PC-9 (cell line): ENCODE measurements around the gene HJV. TPM values are rescaled to one million over a fixed set of nuclear protein-coding genes. Genes with fewer than 3 reads are reported as not detected.

Source experiments
- BruUV-seq: library from RNA; stranded (reverse); fragments of 400-500 nt; replicated peaks from 2 replicates; lab custom pipeline; 2021; lab: Mats Ljungman, UMichigan
- CTCF ChIA-PET: fragments of 300-600 bp; sonication (Branson Sonifier 250); formaldehyde crosslinking; loops from one replicate; lab custom pipeline; 2022; ENCODE audit warnings: antibody characterized with exemption; lab: Charles Lee
- POLR2A ChIA-PET: fragments of 300-600 bp; sonication (Branson Sonifier 250); formaldehyde crosslinking; loops from one replicate; lab custom pipeline; 2022; ENCODE audit warnings: antibody characterized with exemption; ENCODE audit not compliant: unreplicated experiment; lab: Charles Lee
- DNase-seq, 2 experiments: peaks; one replicate each; pipeline versions ENCODE4 v3.0.0 to v3.0.0-alpha.2; 2015 to 2022; ENCODE audit warnings: mixed read lengths in 1 of 2
- H2AFZ ChIP-seq: fragments of 200-600 bp; sonication (generic); 2 replicates; pipeline ENCODE4 v1.8.1; 2017; ENCODE audit warnings: antibody characterized with exemption
- H3F3A ChIP-seq: fragments of 200-600 bp; sonication (generic); 2 replicates; pipeline ENCODE4 v1.8.1; 2017; ENCODE audit warnings: antibody characterized with exemption, mild to moderate bottlenecking, low read depth; ENCODE audit not compliant: insufficient read depth
- H3K27ac ChIP-seq: fragments of 200-600 bp; sonication (generic); 2 replicates; pipeline ENCODE4 v1.6.1; 2016; ENCODE audit warnings: mixed run types
- H3K27me3 ChIP-seq: fragments of 200-600 bp; sonication (generic); 2 replicates; pipeline ENCODE4 v1.6.1; 2016; ENCODE audit warnings: low read depth, mixed run types; ENCODE audit not compliant: insufficient read depth
- H3K36me3 ChIP-seq: fragments of 200-600 bp; sonication (generic); 2 replicates; pipeline ENCODE4 v1.6.1; 2016; ENCODE audit warnings: low read depth, mixed run types
- H3K4me1 ChIP-seq: fragments of 200-600 bp; sonication (generic); replicated peaks from 2 replicates; pipeline ENCODE4 v1.6.1; 2016; ENCODE audit warnings: mixed run types; ENCODE audit not compliant: insufficient read depth
- H3K4me2 ChIP-seq: fragments of 200-600 bp; sonication (generic); 2 replicates; pipeline ENCODE4 v1.6.1; 2017; ENCODE audit warnings: mixed run types
- H3K4me3 ChIP-seq: fragments of 200-600 bp; sonication (generic); 2 replicates; pipeline ENCODE4 v1.6.1; 2016; ENCODE audit warnings: mixed run types
- H3K79me2 ChIP-seq: fragments of 200-600 bp; sonication (generic); 2 replicates; pipeline ENCODE4 v1.6.1; 2017; ENCODE audit warnings: low read depth, mixed run types
- H3K9me2 ChIP-seq: fragments of 200-600 bp; sonication (generic); 2 replicates; pipeline ENCODE4 v1.8.1; 2017; ENCODE audit warnings: mild to moderate bottlenecking; ENCODE audit not compliant: insufficient read depth
- H3K9me3 ChIP-seq: fragments of 200-600 bp; sonication (generic); 2 replicates; pipeline ENCODE4 v1.8.1; 2016; ENCODE audit warnings: low read depth; ENCODE audit not compliant: insufficient read depth
- H4K20me1 ChIP-seq: fragments of 200-600 bp; sonication (generic); 2 replicates; pipeline ENCODE4 v1.8.1; 2017; ENCODE audit not compliant: insufficient read depth
- EZH2 ChIP-seq: fragments of 200-600 bp; sonication (generic); IDR thresholded peaks from 2 replicates; pipeline ENCODE4 v1.8.0; 2017; ENCODE audit warnings: antibody characterized with exemption, low read depth
- intact Hi-C: fragments of 100-400 bp; cut with micrococcal nuclease; formaldehyde crosslinking; loops from one replicate; pipeline ENCODE4 v1.10.0; 2022; ENCODE audit not compliant: unreplicated experiment
- total RNA-seq: library from RNA; stranded (reverse); gene quantifications from 2 replicates; pipeline ENCODE4 v1.2.3, GENCODE V29; 2021
- TF ChIP-seq, protein P1 (sequence below): fragments of 200-600 bp; sonication (generic); conservative IDR thresholded peaks from 2 replicates; pipeline ENCODE4 v1.6.1; 2017; ENCODE audit warnings: mixed run types, antibody characterized with exemption, mild to moderate bottlenecking, moderate library complexity

Gene HJV
- total RNA-seq, 1 experiment from 2014 or later: not detected

DNA sequence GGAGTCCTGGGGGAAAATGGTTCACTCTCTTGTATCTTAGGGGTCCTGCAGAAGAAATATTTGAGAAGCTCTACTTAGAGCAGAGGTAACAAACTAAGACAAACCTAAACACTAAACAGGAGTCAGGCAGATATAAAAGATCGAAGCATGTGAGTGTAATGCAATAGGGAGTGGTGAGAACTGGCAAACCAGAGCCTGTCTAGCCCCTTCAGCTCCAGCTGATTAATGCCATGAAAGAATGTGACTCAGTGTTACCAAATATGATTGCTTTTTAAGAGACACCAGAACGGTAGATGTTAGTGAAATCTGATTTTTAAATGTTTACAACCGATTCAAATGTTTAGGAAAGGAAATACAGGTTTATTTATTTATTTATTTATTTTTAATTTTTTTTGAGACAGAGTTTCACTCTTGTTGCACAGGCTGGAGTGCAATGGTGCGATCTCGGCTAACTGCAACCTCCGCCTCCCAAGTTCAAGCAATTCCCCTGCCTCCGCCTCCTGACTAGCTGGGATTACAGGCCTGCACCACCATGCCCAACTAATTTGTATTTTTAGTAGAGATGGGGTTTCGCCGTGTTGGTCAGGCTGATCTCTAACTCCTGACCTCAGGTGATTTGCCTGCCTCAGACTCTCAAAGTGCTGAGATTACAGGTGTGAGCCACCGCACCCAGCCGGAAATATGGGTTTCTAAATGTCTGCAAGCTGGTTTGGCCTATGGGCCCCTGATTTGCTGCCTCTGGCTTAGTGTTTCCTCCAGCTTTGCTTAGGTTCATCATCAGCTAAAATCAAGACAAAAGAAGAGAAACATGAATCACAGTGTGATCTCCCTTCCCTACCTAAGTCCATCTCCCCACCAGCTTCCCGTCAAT, 37.3 kb downstream of the HJV start:
- H3K4me1 ChIP-seq: peaks cover 53% of the 10 kb centered on the region
- 0 out of 2 replicates have a peak overlapping the region, but pooled peaks have one; percentile 57 for H3K4me2 ChIP-seq
- no peak overlapping the region for H2AFZ ChIP-seq
- H3K9me3 ChIP-seq: no peaks in the 10 kb centered on the region
- H3K79me2 ChIP-seq: no peaks in the 10 kb centered on the region
- H3K4me3 ChIP-seq: no peak overlapping the region
- no peaks in the 10 kb centered on the region for H3K36me3 ChIP-seq
- CTCF ChIA-PET: no interaction called here
- H3K27me3 ChIP-seq: no peaks in the 10 kb centered on the region
- intact Hi-C loops: no loop called here
- H4K20me1 ChIP-seq: no peaks in the 10 kb centered on the region
- no peak for DNase-seq
- H3F3A ChIP-seq: peaks cover 30% of the 10 kb centered on the region
- 0 out of 2 replicates have a peak overlapping the region, but pooled peaks have one; percentile 40 for H3K27ac ChIP-seq
- TF ChIP-seq, protein P1, sequence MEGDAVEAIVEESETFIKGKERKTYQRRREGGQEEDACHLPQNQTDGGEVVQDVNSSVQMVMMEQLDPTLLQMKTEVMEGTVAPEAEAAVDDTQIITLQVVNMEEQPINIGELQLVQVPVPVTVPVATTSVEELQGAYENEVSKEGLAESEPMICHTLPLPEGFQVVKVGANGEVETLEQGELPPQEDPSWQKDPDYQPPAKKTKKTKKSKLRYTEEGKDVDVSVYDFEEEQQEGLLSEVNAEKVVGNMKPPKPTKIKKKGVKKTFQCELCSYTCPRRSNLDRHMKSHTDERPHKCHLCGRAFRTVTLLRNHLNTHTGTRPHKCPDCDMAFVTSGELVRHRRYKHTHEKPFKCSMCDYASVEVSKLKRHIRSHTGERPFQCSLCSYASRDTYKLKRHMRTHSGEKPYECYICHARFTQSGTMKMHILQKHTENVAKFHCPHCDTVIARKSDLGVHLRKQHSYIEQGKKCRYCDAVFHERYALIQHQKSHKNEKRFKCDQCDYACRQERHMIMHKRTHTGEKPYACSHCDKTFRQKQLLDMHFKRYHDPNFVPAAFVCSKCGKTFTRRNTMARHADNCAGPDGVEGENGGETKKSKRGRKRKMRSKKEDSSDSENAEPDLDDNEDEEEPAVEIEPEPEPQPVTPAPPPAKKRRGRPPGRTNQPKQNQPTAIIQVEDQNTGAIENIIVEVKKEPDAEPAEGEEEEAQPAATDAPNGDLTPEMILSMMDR: no peak
- no peak for TF ChIP-seq EZH2
- no peaks in the 10 kb centered on the region for H3K9me2 ChIP-seq
- POLR2A ChIA-PET: no interaction called here
- BruUV-seq: no TSS peak

DNA sequence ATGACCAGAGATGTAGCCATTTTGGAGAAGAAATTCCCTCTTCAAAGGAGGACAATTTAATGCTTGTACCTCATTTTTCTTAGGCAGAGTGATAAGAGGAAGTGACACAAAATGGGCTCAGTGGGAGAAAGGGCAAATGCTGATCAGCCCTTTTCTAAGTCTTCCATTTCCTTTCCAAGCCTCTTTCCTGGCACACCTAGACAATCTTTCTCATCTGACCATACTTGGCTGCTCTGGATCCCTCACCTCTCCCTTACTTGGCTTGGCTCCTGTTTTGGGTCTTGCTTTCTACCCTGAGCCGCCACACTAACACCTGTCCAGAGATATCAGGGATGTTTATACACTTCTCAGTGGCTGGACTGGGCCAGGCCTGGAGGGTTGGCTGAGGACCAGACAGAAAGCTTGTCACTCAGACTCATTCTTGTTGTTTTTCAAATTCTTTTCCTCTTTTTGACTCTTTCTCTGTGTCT, 38.3 kb downstream of the HJV start:
- TF ChIP-seq, protein P1: no peak
- no peak for TF ChIP-seq EZH2
- peaks cover 62% of the 10 kb centered on the region for H3K4me1 ChIP-seq
- BruUV-seq: no TSS peak

DNA sequence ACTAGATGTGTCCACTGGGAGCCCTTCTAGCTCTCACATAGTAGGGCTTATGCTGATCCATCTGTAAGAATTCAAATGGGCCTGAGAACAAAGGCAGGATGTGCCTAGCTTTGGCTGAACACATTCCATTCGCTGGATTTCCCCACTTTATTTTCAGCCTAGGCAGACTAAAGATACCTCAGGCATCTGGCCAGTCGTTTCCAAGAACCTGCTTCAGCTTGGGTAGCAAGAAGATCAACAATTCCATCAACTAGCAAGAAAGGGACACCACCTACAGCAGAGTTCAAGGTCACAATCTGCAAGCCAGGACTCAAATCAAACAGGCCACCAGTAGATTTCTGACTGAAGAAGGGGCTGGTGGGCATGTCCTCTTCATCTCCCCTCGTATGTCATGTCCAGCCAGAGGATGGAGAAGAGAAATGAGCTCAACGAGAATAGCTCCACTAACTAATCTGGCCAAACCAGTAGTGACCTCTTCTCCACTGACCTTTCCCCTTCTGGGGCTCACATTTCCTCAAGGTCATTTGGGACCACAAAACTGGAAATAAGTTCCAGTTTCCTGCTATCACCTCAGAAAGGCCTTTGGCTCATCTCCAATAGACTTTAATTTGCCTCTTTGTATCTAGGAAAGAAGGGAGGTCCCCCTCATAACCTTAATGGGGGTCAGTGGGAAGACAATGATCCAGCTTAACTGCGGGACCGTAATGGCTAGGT, 39.4 kb downstream of the HJV start:
- Histone ChIP-seq H3F3A (peaks cover 46% of the 10 kb centered on the region), H3K4me2 (no peak overlapping the region), H3K9me3 (no peaks in the 10 kb centered on the region), H3K27me3 (no peaks in the 10 kb centered on the region), H4K20me1 (no peaks in the 10 kb centered on the region), H3K4me3 (no peak overlapping the region), H3K27ac (no peak overlapping the region), H3K4me1 (peaks cover 70% of the 10 kb centered on the region), H3K36me3 (no peaks in the 10 kb centered on the region), H3K9me2 (no peaks in the 10 kb centered on the region), H2AFZ (no peak overlapping the region), H3K79me2 (no peaks in the 10 kb centered on the region)
- no TSS peak for BruUV-seq
- POLR2A ChIA-PET: no interaction called here
- TF ChIP-seq EZH2: no peak
- TF ChIP-seq, protein P1: no peak
- intact Hi-C loops: no loop called here
- DNase-seq: no peak
- CTCF ChIA-PET: no interaction called here

More for the DNA sequence above, 38.3 kb downstream of the HJV start:
- H3K27me3 ChIP-seq: no peaks in the 10 kb centered on the region
- H3K27ac ChIP-seq: peak overlapping the region; percentile 50
- H4K20me1 ChIP-seq: no peaks in the 10 kb centered on the region
- no peaks in the 10 kb centered on the region for H3K9me3 ChIP-seq
- ChIA-PET CTCF (no interaction called here), POLR2A (no interaction called here)
- no peaks in the 10 kb centered on the region for H3K36me3 ChIP-seq
- intact Hi-C loops: no loop called here
- peak; percentile 36 to 43 for DNase-seq
- no peaks in the 10 kb centered on the region for H3K9me2 ChIP-seq
- peak overlapping the region; percentile 57 for H3K4me2 ChIP-seq
- no peak overlapping the region for H3K4me3 ChIP-seq
- H2AFZ ChIP-seq: peak overlapping the region; percentile 55; the same call in 1 of the 2 replicates
- H3F3A ChIP-seq: peaks cover 39% of the 10 kb centered on the region
- H3K79me2 ChIP-seq: no peaks in the 10 kb centered on the region
